Thyroid gland (tissue), 4 donors: ENCODE data around the gene C17orf113. TPM values are rescaled to one million over a fixed set of nuclear protein-coding genes. Genes with fewer than 3 reads are reported as not detected.
"Not testable (repeated sequence)": the region's sequence is repeated elsewhere in the genome, so short reads cannot be mapped to it uniquely, and the experiment has no call there.

Experiments
- DNase-seq, 2 donors: peaks; one replicate each; pipeline ENCODE4 v3.0.0-alpha.2; 2019
- H3K27ac ChIP-seq, 3 donors: fragments of 200-600 bp; sonication (generic); 1 replicate in 2 of 3; 2 replicates in 1 of 3; pipeline ENCODE4 v1.5.1; 2016 to 2019; ENCODE audit warnings: mild to moderate bottlenecking in 1 of 3, moderate library complexity in 1 of 3
- H3K27me3 ChIP-seq: fragments of 200-600 bp; sonication (generic); one replicate; pipeline ENCODE4 v1.5.1; 2019
- H3K36me3 ChIP-seq, 2 donors: fragments of 200-600 bp; sonication (generic); one replicate each; pipeline ENCODE4 v1.5.1; 2016 to 2019
- H3K4me1 ChIP-seq, 2 donors: fragments of 200-600 bp; sonication (generic); one replicate each; pipeline ENCODE4 v1.5.1; 2017 to 2019
- H3K4me3 ChIP-seq, 3 donors: fragments of 200-600 bp; sonication (generic); replicated peaks in 1 of 3; 1 replicate in 2 of 3; 2 replicates in 1 of 3; pipeline ENCODE4 v1.5.1; 2016; ENCODE audit warnings: mild to moderate bottlenecking in 1 of 3
- H3K9me3 ChIP-seq: fragments of 200-600 bp; sonication (generic); one replicate; pipeline ENCODE4 v1.5.1; 2017
- CTCF ChIP-seq, 6 experiments: fragments of 200-600 bp in 3 of 6; fragments of 450-650 bp in 3 of 6; sonication (generic) in 3 of 6; IDR thresholded peaks; one replicate each; pipeline ENCODE4 v1.5.1; 2016 to 2019; ENCODE audit warnings: antibody characterized with exemption in 6 of 6, mild to moderate bottlenecking in 2 of 6, inconsistent platforms in 1 of 6, moderate library complexity in 1 of 6
- POLR2A ChIP-seq, 2 donors: fragments of 450-650 bp; IDR thresholded peaks; one replicate each; pipeline ENCODE4 v1.6.1; 2017; ENCODE audit warnings: antibody characterized with exemption in 2 of 2, mild to moderate bottlenecking in 2 of 2, moderate library complexity in 1 of 2
- WGBS, 2 donors: methylation state at CpG; one replicate each; pipeline ENCODE4 v1.1.5; 2017; 5-methylcytosine and 5-hydroxymethylcytosine counted together
- intact Hi-C: fragments of 100-400 bp; cut with DNase I; formaldehyde crosslinking; loops from one replicate; pipeline ENCODE4 v1.15.1; 2023
- total RNA-seq, 4 donors: library from RNA; depleted of rRNA; stranded (reverse); fragments of >200 nt; gene quantifications; one replicate each; pipeline ENCODE4 v1.2.3, GENCODE V29; 2016

Gene C17orf113
- total RNA-seq, 4 donors from 2014 or later: 1.2 to 3.7 (median 2.1) TPM

DNA sequence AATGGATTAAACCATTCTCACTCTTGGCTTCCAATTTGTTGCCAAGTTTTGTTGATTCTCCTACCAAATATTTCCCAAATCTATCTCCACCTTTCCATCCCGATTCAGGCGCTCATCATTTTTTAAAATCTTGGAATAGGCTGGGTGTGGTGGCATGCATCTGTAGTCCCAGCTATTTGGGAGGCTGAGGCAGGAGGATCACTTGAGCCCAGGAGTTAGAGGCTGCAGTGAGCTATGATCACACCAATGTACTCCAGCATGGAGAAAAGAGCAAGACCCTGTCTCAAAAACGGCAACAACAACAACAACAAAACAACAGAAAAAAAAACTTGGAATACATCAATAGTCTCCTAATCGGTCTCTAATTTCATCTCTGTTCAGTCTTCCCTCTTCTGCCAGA is 31.4 kb downstream of the C17orf113 start:
- peaks cover 35 to 37% of the 10 kb centered on the region in 2 donors for H3K4me1 ChIP-seq
- 94 to 96% methylated on average over 4 of the region's 4 CpGs for WGBS, 2 donors
- no peak overlapping the region for H3K4me3 ChIP-seq
- intact Hi-C loops: no loop called here
- peaks cover 17 to 20% of the 10 kb centered on the region in 2 donors for H3K36me3 ChIP-seq
- H3K27ac ChIP-seq: no peak overlapping the region
- H3K27me3 ChIP-seq: no peaks in the 10 kb centered on the region
- H3K9me3 ChIP-seq: no peaks in the 10 kb centered on the region
- no peak for TF ChIP-seq POLR2A (IDR thresholded peaks at IDR 0.05)
- TF ChIP-seq CTCF (IDR thresholded peaks at IDR 0.05): no peak
- DNase-seq: no peak

- H3K27me3 ChIP-seq: no peaks in the 10 kb centered on the region
- H3K36me3 ChIP-seq: peaks cover 11 to 13% of the 10 kb centered on the region in 2 donors
- TF ChIP-seq POLR2A (IDR thresholded peaks at IDR 0.05) (no peak), CTCF (IDR thresholded peaks at IDR 0.05) (no peak)
- H3K4me1 ChIP-seq: peaks cover 34 to 37% of the 10 kb centered on the region in 2 donors
- no peaks in the 10 kb centered on the region for H3K9me3 ChIP-seq
- peak overlapping the region in 1 of 3 donors; percentile 85 for H3K4me3 ChIP-seq
- WGBS, 2 donors: 29 to 35% methylated on average over 3 of the region's 3 CpGs
- intact Hi-C loops: no loop called here
- no peak for DNase-seq
- H3K27ac ChIP-seq: peak overlapping the region in 2 of 3 donors; percentile 86 to 95
Measured at GRCh38 chr17:42018339-42018738, 32.1 kb downstream of the C17orf113 start.

GRCh38 chr17:42017866-42018200 is 32.6 kb downstream of the C17orf113 start:
- H3K4me3 ChIP-seq: peak overlapping the region; percentile 28 to 85 (median 80)
- WGBS, 2 donors: 5 to 10% methylated on average over 11 of the region's 11 CpGs
- H3K36me3 ChIP-seq: peaks cover 6 to 8% of the 10 kb centered on the region in 2 donors
- no peak for TF ChIP-seq POLR2A (IDR thresholded peaks at IDR 0.05)
- TF ChIP-seq CTCF (IDR thresholded peaks at IDR 0.05): no peak
- no peaks in the 10 kb centered on the region for H3K27me3 ChIP-seq
- peaks cover 34 to 37% of the 10 kb centered on the region in 2 donors for H3K4me1 ChIP-seq
- peak overlapping the region; percentile 86 to 95 (median 91) for H3K27ac ChIP-seq
- no peaks in the 10 kb centered on the region for H3K9me3 ChIP-seq
- no peak for DNase-seq
- intact Hi-C loops: no loop called here

- Histone ChIP-seq H3K36me3 (peaks cover under 1 to 3% of the 10 kb centered on the region in 2 donors), H3K27me3 (no peaks in the 10 kb centered on the region), H3K9me3 (no peaks in the 10 kb centered on the region), H3K4me3 (peak within 1 kb of the TSS; percentile 28 to 85 (median 80)), H3K4me1 (peaks cover 34 to 37% of the 10 kb centered on the region in 2 donors), H3K27ac (peak within 1 kb of the TSS; percentile 86 to 95 (median 91))
- TF ChIP-seq POLR2A (IDR thresholded peaks at IDR 0.05): peak; percentile 7 to 74
- TF ChIP-seq CTCF (IDR thresholded peaks at IDR 0.05): peak in 1 of 6 experiments; percentile 35
- intact Hi-C loops: no loop called here
- DNase-seq: peak; percentile 91 to 93
- 1 to 2% methylated on average over 22 to 28 of the region's 70 CpGs for WGBS, 2 donors
Measured at GRCh38 chr17:42016941-42017865, 33.2 kb downstream of the C17orf113 start, which contains the start of gene DNAJC7. DNAJC7 (minus strand) TSS chr17:42017439; CDS start chr17:42017416, 23 bp downstream.

GRCh38 chr17:42016411-42016831 is 34.0 kb downstream of the C17orf113 start:
- peak overlapping the region; percentile 86 to 95 (median 91) for H3K27ac ChIP-seq
- H3K27me3 ChIP-seq: no peaks in the 10 kb centered on the region
- no peaks in the 10 kb centered on the region for H3K9me3 ChIP-seq
- DNase-seq: no peak
- TF ChIP-seq POLR2A (IDR thresholded peaks at IDR 0.05): peak in 1 of 2 donors; percentile 6
- TF ChIP-seq CTCF (IDR thresholded peaks at IDR 0.05): no peak
- H3K4me3 ChIP-seq: peak overlapping the region; percentile 28 to 85 (median 80)
- WGBS, 2 donors: 3 to 7% methylated on average over 10 to 12 of the region's 12 CpGs
- H3K4me1 ChIP-seq: peaks cover 32 to 37% of the 10 kb centered on the region in 2 donors
- intact Hi-C loops: no loop called here
- no peaks in the 10 kb centered on the region for H3K36me3 ChIP-seq

DNA sequence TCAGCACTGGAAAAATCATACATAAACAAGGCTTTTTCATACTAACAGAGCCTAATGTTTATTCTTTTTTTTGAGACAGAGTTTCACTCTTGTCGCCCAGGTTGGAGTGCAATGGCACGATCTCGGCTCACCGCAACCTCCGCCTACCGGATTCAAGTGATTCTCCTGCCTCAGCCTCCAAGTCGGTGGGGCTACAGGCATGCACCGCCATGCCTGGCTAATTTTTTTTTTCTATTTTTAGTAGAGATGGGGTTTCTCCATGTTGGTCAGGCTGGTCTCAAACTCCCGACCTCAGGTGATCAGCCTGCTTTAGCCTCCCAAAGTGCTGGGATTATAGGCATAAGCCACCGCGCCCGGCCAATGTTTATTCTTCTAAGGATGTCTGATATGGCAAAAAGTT is 36.7 kb downstream of the C17orf113 start:
- WGBS, 2 donors: 92 to 96% methylated on average over 12 of the region's 12 CpGs

DNA sequence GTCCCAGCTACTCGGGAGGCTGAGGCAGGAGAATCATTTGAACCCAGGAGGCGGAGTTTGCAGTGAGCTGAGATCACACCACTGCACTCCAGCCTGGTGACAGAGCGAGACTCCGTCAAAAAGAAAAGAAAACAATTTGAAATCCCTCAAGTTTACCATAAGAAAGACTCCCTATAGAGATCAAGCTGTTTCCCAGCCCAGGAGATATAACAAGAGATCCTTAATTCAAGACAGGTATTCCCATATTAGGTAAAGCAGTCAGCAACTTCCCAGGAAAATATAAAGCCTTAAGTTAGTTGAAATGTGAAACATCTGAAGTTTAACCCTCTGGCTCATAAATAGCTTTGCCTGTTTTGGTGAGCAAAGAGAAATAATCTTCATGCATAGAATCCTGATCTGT is 38.0 kb downstream of the C17orf113 start:
- DNase-seq, intact Hi-C loops, H3K27ac ChIP-seq, H3K27me3 ChIP-seq, H3K4me3 ChIP-seq, H3K36me3 ChIP-seq, H3K9me3 ChIP-seq: not testable (repeated sequence)
- WGBS, 2 donors: 81 to 89% methylated on average over 4 of the region's 4 CpGs
- H3K4me1 ChIP-seq: peaks cover 18 to 31% of the 10 kb centered on the region in 2 donors

More for the DNA sequence above, 36.7 kb downstream of the C17orf113 start:
- DNase-seq, H3K27ac ChIP-seq, H3K4me3 ChIP-seq, H3K9me3 ChIP-seq, intact Hi-C loops, H3K27me3 ChIP-seq, H3K36me3 ChIP-seq: not testable (repeated sequence)
- H3K4me1 ChIP-seq: peaks cover 22 to 32% of the 10 kb centered on the region in 2 donors
